ENCODE measurements around the gene PIK3C2G.
"Not testable (repeated sequence)": the region's sequence is repeated elsewhere in the genome, so short reads cannot be mapped to it uniquely, and the experiment has no call there.

The PIK3C2G gene

DNA sequence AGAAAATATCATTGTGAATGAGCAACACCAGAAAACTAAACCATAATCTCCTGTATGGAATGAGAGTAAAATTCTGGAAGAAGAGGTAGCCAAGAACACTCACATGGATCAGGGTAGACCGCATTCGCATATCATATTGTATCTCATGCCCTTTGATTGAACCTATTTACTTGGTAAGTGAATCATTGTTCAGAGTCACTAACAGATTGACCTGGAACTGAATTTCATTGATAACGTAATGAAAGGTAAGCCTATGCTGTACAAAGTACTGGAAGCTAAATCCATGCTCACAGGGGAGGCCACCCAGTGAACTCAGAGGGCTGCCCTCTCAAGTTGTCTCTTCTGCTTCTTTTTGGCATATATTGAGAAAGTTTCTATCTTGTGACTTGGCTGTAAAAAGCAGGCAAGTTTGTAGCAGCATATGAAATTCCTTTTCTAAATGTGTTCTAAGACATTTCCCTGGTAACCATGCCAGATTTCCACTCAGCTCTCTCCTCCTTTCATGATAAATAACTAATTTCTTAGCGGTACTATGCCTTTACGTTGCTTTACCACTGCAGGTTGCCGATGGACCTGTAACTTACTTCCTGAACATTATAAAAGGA, 385.1 kb downstream of the PIK3C2G start:
- no peak for DNase-seq

GRCh38 chr12:18651525-18651924, 390.2 kb downstream of the PIK3C2G start:
- DNase-seq, result no peak

DNA sequence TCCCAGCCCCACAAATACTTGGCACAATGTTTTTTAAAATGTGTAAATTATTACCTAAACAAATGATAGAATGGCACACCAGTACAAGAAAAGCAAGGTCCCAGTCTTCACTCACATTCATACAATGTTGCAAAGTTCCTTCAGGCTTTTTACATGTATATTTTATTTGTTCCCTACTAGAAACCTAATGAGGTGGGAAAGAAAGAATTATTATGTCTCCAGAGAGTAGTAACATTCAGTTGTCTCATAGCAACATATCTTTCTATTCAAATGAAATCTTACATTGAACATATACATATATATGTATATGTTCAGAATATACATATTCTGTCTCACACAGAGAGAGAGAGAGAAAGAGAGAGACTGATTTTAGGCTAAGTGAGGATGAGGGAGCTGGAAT, 391.3 kb downstream of the PIK3C2G start:
- DNase-seq, result no peak

DNA sequence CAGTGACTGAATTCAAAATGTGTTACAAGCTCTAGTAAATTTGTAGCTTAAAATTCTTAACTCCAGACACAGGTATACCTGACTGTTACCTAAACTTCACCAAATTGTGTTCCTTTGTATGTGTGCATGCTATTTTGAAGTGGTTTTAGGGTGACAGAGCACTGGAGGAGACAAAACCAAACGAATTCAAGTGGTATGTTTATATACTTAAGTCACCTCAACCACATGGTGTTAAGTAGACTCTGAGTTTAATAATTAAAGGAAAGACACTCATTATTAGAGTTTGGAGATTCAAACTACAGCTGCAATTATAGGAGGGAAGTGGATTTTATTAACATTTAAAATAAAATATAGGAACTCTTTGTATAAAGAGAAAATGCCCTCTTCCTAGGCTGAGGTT, 392.1 kb downstream of the PIK3C2G start:
- no peak for DNase-seq

DNA sequence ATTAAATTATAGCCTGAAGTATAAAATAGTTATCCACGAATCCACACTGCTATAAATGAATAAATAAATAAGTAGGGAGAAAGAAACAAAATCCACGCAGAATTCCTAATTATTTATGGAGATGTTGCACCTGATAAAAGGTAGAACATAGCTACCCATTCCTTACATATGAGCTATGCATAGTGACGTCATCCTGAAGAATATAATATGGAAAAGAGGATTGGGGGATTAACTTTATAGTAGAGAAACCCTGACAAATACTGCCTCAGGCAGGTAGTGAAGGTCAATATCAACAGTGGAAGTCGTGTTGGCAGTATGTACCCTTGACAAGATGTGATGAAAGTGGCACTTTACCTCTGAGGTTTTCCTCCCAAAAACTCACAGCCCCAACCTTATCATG, 394.0 kb downstream of the PIK3C2G start:
- no peak for DNase-seq

DNA sequence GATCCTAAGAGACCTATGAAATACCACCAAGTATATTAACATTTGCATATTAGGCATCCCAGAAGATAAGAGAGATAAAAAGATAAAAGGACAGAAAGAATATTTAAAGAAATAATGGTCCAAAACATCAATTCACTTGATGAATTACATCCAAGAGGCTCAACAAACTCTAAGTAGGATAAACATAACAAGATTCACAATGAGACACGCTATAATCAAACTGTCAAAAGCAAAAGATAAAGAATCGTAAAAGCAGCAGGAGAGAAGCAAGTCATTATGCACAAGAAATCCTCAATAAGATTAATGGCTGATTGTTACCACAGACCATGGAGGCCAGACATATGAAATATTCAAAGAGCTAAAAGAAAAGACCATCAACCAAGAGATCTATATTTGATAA, 396.9 kb downstream of the PIK3C2G start:
- DNase-seq, result no peak

GRCh38 chr12:18658829-18659228, 397.5 kb downstream of the PIK3C2G start:
- no peak for DNase-seq

DNA sequence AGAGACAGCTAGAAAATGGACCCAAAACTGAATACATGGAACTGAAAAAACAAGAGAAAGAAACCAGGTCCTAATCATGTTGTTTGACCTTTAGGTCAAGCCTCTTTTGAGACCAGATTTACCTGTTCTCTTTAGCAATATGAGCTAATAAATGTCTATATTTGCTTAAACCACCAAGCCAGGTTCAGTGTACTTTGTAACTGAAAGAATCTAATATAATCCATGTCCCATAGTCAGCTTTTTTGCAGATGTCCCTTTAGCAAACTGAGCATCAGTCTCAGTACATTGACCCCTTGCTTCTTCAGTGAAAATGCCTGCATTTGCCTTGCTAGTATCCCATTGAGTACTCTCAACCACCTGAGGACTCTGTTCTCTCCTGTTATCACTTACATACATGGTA, 414.8 kb downstream of the PIK3C2G start:
- no peak for DNase-seq

- no peak for DNase-seq
Measured at GRCh38 chr12:18676996-18677588, 415.8 kb downstream of the PIK3C2G start.

GRCh38 chr12:18681818-18682217, 420.5 kb downstream of the PIK3C2G start:
- no peak for DNase-seq

DNA sequence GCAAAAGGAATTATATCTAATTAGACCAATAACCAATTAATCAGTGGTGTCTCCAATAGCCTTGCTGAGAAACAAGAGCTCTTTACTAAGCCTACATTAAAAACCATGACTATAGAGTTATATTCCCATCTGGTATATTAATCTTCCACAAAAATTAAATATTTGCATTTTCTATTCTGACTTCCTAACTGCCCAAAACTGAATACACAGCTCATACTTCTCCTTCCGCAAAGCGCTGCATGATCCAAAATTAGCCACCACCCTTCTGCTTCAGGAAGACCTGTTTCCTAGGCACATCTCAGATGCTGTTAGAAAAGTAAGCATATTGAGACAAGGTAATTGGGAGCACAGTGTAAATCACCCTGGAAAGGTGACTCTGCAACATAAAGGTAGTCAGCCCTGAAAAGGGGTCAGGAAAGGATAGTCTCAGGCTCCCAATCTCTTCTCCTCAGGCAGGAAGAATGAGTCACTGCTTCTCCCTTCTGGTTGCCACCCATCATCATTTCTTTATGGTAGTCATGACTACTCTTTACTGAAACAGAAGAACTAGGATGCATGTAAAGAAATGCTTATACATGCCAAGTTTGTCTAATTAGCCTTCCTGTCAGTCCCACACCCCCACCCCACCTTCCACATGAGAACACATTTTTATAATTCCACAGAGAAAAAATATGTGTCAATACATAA, 422.2 kb downstream of the PIK3C2G start:
- DNase-seq, result no peak

DNA sequence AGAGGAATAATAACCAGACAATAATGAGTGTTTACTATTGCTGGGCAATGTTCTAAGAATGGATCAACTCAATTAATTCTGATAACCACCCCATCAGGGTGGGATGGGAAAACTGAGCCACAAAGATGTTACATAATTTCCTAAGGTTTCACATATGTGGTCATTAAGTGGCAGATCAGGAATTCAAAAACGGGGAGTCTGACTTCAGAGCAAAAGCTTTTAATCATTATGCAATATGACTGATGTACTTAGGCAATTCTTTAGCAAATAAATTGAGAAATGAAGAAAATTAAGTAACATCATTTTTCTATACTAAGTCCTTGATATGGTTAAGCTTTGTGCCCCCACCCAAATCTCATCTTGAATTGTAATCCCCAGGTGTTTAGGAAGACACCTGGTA, 423.1 kb downstream of the PIK3C2G start:
- DNase-seq, result no peak

- DNase-seq, result no peak
Measured at GRCh38 chr12:18689771-18690170, 428.5 kb downstream of the PIK3C2G start.

- no peak for DNase-seq
Measured at GRCh38 chr12:18690653-18691052, 429.3 kb downstream of the PIK3C2G start.

GRCh38 chr12:18693986-18694385, 432.7 kb downstream of the PIK3C2G start:
- DNase-seq, result not testable (repeated sequence)

GRCh38 chr12:18696971-18697602, 435.8 kb downstream of the PIK3C2G start:
- DNase-seq, result no peak

Measured in right forelimb (tissue), 1 donor.